HG03139 (cell line): ENCODE data around the gene ARMC3.
"Not testable (repeated sequence)": the region's sequence is repeated elsewhere in the genome, so short reads cannot be mapped to it uniquely, and the experiment has no call there.

Experiments
- ATAC-seq: cut with Tn5 transposase; IDR thresholded peaks from one replicate; pipeline ENCODE4 v1.9.1; 2021; ENCODE audit not compliant: unreplicated experiment

The ARMC3 gene

DNA sequence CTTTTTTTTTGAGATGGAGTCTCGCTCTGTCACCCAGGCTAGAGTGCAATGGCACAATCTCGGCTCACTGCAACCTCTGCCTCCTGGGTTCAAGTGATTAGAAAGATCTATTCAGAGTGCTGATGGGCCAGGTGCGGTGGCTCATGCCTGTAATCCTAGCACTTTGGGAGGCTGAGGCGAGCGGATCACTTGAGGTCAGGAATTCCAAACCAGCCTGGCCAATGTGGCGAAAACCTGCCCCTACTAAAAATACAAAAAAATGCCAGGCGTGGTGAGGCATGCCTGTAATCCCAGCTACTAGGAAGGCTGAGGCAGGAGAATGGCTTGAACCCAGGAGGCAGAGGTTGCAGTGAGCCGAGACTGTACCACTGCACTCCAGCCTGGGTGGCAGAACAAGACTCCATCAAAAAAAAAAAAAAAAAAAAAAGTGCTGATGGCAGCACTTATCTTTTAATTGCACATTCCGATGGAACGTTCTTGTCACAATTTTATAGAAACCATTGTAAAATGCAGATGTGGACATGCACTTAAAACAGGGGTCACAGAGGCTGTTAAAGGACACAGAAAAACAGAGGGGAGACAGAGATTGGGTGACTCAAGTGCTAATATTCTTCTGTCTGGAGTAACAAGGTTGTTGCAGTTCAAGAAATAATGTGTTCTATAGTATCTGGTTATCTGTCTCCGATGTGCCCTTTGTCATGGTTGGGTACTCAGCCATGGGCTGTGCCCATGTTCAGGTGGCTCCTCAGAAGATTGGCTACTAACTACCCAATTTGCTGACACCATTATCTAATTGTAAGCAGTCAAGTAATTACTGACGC, 142.4 kb downstream of the ARMC3 start:
- not testable (repeated sequence) for ATAC-seq

DNA sequence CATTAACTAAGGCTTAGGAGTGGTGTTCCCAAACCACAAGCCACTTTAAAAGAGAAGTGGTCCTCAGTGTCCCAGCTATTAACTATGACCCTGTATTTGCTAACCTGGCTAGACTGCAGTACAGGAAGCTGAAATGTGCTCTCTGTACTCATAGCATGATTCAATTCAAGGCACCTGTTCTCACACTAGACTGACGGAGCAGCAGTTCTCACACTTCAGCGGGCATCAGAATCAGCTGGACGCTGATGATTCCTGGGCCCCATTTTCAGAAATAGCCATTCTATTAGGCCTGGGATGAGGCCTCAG, 143.0 kb downstream of the ARMC3 start:
- ATAC-seq: no peak

DNA sequence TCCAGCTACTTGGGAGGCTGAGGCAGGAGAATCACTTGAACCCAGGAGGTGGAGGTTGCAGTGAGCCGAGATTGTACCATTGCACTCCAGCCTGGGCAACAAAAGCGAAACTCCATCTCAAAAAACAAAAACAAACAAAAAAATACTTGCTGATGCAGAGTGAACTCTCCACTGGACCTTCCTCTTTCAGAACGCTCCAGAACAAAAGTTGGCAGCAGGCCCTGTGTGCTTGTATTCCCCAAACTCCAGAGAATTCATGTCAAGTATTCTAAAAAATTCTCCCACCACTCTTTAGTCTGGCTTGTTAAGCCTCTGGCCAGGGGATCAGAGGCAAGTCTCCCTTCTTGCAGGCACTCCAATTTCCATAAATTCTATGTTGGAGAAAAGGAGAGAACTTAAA, 144.7 kb downstream of the ARMC3 start:
- not testable (repeated sequence) for ATAC-seq

DNA sequence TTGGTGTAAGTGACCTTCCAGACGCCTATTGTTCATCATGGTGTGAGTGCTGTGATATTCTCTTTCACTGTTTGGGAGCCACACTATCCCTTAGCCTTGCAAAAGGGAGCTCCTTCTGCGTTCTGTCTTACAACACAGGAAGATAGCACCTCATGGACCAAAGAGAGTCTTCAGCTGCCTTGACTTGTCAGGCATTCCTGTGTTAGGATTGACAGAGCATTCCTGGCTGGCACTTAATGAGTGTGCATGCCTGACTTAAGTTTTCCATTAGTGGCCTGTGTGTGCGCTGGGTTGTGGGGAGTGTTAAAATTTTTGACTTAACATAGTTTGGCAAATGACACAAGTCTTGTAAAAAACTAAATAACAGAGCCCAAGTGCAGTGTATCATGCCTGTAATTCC, 145.7 kb downstream of the ARMC3 start:
- ATAC-seq: no peak

DNA sequence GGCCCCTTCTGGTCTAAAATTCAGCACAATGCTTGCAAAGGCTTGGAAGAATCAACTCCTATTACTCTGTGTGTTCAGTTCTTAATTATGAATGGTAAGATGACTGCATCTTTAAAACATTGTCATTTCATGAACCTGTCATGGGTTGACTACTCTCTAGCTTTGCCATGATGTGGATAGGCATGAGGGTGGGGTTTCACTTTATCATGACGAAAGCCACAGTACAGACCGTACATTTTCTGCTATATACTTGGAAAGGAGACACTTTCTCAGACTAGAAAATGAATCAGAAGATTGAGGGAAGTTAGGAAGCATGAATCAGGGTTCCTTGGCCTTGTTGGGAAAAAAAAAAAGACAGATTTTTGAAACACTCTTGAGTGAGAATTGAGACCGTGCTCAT, 147.8 kb downstream of the ARMC3 start:
- ATAC-seq: no peak

DNA sequence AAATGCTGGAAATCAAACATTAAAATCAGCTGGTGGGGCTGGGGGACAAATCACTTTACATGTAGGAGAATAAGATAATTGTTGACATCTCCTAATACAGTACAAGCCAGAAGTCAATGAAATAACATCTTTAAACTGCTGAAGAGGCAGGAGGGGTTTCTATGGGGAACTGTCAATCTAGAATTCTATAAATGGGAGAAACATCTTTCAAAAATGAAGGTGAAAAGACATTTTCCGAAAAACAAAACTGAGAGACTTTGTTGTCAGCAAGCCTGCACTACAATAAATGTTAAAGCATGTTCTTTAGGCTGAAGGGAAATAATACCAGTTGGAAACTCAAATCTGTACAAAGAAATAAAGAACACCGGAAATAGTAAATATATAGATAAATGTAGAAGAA, 150.3 kb downstream of the ARMC3 start:
- ATAC-seq: no peak

DNA sequence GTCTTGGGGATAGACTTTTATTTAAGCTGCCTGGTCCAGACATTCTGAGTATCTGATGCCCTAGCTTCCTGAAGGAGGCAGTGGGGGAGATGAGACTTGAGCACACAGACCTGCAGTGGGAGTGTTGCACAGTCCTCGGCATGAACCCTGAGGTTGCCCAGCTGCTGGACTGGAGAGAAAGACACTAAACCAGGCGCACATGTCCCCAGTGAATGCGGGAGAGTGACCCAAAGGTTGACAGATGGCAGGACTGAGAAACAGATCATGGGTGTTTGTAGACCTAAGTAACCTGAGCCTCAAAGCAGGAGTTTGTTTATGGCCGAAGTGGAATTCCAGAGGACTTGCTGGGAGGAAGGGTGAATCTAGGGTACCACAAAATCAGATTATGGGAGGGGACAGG, 151.8 kb downstream of the ARMC3 start:
- no peak for ATAC-seq

DNA sequence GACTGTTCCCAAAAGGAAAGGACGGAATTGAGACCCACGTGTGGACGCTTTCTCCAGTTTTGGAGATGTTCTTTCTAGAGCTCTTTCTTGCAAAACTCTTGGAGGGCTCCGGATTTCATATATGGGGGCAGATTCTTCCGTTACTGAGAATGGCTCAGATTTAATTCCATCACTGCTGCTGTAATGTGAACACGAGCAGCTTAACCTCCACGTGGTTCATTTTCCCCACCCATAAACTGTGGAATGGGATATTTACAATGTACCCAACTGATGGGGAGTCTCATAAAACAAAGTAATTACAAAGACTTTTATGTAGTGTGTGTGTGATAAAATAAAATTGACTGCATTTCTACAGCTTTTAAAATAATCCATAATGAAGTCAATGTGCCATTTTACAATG, 152.4 kb downstream of the ARMC3 start:
- no peak for ATAC-seq

DNA sequence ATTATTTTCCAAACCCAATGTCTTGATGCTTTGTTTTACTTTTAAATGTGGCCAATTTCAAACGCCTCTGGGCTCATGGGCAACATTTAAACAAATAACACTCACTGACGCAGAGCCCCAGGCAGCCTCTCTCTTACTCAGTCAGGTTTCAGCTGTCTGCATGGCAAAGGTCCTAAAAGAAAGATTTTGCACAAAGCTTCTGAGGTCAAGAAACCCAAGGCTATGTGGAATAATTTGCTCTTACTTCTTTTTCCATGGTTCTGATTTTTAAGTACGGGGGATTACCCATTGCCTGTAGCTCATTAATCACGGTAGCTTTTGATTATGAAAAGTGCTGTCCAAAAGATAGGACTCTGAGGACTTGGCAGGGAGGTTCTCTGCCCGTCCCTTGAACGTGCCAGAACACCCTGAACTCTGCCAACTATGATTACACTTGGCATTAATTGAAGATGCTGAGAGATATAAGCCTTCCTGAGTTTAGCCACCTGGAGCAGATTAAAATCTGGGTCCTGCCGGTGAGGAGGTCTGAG, 153.4 kb downstream of the ARMC3 start:
- ATAC-seq: no peak

DNA sequence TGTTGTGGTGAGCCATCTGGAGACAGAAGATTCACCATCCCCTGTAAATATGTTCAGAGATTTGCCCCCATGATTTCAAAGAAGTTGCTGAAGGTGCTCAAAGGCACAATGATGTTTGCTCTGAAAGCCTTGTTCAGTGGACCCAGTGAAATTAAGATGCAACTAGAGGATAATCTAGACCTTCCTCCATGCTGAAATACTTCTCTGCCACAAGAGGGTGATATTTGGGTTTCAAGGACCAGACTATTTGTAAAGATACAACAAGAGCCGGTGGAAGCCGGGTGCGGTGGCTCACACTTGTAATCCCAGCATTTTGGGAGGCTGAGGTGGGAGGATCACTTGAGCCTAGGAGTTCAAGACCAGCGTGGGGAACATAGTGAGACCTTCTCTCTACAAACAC, 154.0 kb downstream of the ARMC3 start:
- no peak for ATAC-seq
